ENCODE data around the gene POLR3H. TPM values are rescaled to one million over a fixed set of nuclear protein-coding genes. Genes with fewer than 3 reads are reported as not detected.

POLR3H gene
- total and polyA plus RNA-seq, 2 experiments from 2014 or later: 19.0 to 26.5 TPM

DNA sequence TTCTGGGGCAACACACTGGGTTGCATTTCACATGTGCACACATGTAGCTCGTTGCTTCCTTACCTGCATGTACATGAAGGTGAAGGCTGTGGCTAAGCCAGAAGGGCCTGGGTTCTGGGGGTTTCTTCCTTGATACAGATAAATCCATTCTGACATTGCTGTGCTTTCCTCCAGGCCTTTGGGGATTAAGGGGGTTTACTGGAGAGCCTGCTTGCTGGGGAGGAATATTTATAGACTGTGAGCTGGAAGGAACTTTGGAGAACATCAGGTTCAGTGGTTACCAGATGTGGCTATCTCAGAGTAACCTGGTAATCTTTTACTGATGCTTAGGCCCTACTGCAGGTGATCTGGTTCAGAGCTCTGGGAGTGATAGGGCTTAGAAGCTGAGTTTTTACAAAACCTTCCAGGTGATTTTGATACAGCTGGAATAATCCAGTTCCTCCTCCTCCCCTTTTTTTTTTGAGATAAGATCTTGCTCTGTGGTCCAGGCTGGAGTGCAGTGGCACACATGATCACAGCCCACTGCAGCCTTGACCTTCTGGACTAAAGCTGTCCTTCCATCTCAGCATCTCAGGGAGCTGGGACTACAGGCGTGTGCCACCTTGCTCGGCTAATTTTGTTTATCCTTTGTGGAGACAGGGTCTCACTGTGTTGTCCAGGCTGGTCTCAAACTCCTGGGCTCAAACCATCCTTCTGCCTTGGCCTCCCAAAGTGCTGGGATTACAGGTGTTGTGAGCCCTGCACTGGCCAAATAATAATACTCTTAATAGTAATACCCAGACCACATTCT, 55.5 kb downstream of the POLR3H start (continued):
- TF ChIP-seq CTCF (conservative IDR thresholded peaks at IDR 0.05; ENCODE audit: low read depth in 2 of 2) (no peak), CREB1 (CRISPR knock-in tag; IDR thresholded peaks at IDR 0.05; ENCODE audit: low read depth) (no peak), NANOG (IDR thresholded peaks at IDR 0.05; ENCODE audit: borderline replicate concordance) (no peak), POLR2AphosphoS5 (IDR thresholded peaks at IDR 0.05; ENCODE audit: low read depth) (no peak)

DNA sequence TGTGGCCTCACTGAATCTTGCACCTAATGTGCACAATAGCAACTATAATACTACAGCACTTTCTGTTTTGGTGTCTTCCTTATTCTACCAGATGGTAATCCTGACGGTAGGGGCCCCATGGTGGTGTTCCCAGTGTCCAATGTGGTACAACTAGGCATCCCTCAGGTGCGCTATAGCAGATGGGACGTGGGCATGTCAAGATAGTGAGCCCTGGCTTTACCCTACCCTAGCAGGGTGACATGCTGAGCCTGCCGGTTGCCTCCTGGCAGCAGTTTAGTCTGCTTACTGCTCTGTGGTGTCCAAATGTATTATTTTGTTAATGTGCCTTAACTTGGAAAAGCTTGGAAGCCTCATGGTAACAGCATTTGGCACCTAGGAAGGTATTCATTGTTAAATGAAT, 56.2 kb downstream of the POLR3H start:
- 0 out of 2 replicates have a peak overlapping the region, but pooled peaks have one; percentile 46 for H3K4me2 ChIP-seq
- peaks cover 15% of the 10 kb centered on the region for H4K20me1 ChIP-seq (replicated peaks; ENCODE audit: insufficient read depth)

More for the DNA sequence above, 56.2 kb downstream of the POLR3H start:
- H3K9me2 ChIP-seq (ENCODE audit: insufficient read depth): no peaks in the 10 kb centered on the region
- no peaks in the 10 kb centered on the region for H3K36me3 ChIP-seq (ENCODE audit: insufficient read depth)
- no peaks in the 10 kb centered on the region for H3K27me3 ChIP-seq (ENCODE audit: insufficient read depth)
- TF ChIP-seq ZNF114 (CRISPR knock-in tag; IDR thresholded peaks at IDR 0.05): no peak
- TF ChIP-seq CREB1 (CRISPR knock-in tag; IDR thresholded peaks at IDR 0.05; ENCODE audit: low read depth): no peak
- no peak for TF ChIP-seq EZH2 (IDR thresholded peaks at IDR 0.05; ENCODE audit: low read depth, unreplicated experiment)
- no peak for TF ChIP-seq POLR2AphosphoS5 (IDR thresholded peaks at IDR 0.05; ENCODE audit: low read depth)
- no peak for TF ChIP-seq ZNF331 (CRISPR knock-in tag; IDR thresholded peaks at IDR 0.05; ENCODE audit: low read depth)
- TF ChIP-seq EZH2phosphoT487 (IDR thresholded peaks at IDR 0.05; ENCODE audit: unreplicated experiment): no peak
- TF ChIP-seq REST (IDR thresholded peaks at IDR 0.05; ENCODE audit: unreplicated experiment): no peak
- no peak for TF ChIP-seq STAT1 (IDR thresholded peaks at IDR 0.05; ENCODE audit: unreplicated experiment)
- no peak for TF ChIP-seq JUNB (IDR thresholded peaks at IDR 0.05; ENCODE audit: unreplicated experiment)
- no peak overlapping the region for H3K4me3 Mint-ChIP-seq
- H2AFZ ChIP-seq: no peak overlapping the region
- H3K27ac Mint-ChIP-seq: no peak overlapping the region; the same call in none of the 2 replicates
- peaks cover 12% of the 10 kb centered on the region; the same call in 1 of the 2 replicates for H3F3A ChIP-seq (replicated peaks; ENCODE audit: low read depth)
- H3K9me3 Mint-ChIP-seq: no peaks in the 10 kb centered on the region
- H3K4me1 Mint-ChIP-seq: peaks cover 60% of the 10 kb centered on the region
- H3K4me3 ChIP-seq: no peak overlapping the region
- H3K4me1 ChIP-seq (ENCODE audit: insufficient read depth): peaks cover 56% of the 10 kb centered on the region
- H3K27me3 Mint-ChIP-seq (ENCODE audit: insufficient read depth, low read depth, poor library complexity): peaks cover 12% of the 10 kb centered on the region
- DNase-seq (ENCODE audit: low spot score) (no peak), ATAC-seq (peak; percentile 39)
- H3K27ac ChIP-seq (ENCODE audit: low read depth): peak overlapping the region; percentile 83; the same call in 1 of the 2 replicates
- H3K36me3 Mint-ChIP-seq (ENCODE audit: low read depth): no peaks in the 10 kb centered on the region
- H3K79me2 ChIP-seq (replicated peaks; ENCODE audit: insufficient read depth): peaks cover 97% of the 10 kb centered on the region
